ENCODE results near the gene ICAM4.
"Not testable (repeated sequence)": the region's sequence is repeated elsewhere in the genome, so short reads cannot be mapped to it uniquely, and the experiment has no call there.

Gene ICAM4

GRCh38 chr19:10332158-10332964, 45.6 kb downstream of the ICAM4 start:
- H3K27ac ChIP-seq = peak overlapping the region; percentile 91
- CTCF ChIA-PET = interaction anchor here (0.5 to 1.0 kb wide), 3 partner anchors 35 to 63 kb away, joined by 3 to 6 read pairs (median 3); no protein-coding TSS in a partner anchor
- POLR2A ChIA-PET (ENCODE audit: low non-redundant PET) = no interaction called here
- TF ChIP-seq, protein P1, sequence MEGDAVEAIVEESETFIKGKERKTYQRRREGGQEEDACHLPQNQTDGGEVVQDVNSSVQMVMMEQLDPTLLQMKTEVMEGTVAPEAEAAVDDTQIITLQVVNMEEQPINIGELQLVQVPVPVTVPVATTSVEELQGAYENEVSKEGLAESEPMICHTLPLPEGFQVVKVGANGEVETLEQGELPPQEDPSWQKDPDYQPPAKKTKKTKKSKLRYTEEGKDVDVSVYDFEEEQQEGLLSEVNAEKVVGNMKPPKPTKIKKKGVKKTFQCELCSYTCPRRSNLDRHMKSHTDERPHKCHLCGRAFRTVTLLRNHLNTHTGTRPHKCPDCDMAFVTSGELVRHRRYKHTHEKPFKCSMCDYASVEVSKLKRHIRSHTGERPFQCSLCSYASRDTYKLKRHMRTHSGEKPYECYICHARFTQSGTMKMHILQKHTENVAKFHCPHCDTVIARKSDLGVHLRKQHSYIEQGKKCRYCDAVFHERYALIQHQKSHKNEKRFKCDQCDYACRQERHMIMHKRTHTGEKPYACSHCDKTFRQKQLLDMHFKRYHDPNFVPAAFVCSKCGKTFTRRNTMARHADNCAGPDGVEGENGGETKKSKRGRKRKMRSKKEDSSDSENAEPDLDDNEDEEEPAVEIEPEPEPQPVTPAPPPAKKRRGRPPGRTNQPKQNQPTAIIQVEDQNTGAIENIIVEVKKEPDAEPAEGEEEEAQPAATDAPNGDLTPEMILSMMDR (conservative IDR thresholded peaks at IDR 0.05; ENCODE audit: low read depth) = no peak
- no peak for DNase-seq (ENCODE audit: low spot score)

DNA sequence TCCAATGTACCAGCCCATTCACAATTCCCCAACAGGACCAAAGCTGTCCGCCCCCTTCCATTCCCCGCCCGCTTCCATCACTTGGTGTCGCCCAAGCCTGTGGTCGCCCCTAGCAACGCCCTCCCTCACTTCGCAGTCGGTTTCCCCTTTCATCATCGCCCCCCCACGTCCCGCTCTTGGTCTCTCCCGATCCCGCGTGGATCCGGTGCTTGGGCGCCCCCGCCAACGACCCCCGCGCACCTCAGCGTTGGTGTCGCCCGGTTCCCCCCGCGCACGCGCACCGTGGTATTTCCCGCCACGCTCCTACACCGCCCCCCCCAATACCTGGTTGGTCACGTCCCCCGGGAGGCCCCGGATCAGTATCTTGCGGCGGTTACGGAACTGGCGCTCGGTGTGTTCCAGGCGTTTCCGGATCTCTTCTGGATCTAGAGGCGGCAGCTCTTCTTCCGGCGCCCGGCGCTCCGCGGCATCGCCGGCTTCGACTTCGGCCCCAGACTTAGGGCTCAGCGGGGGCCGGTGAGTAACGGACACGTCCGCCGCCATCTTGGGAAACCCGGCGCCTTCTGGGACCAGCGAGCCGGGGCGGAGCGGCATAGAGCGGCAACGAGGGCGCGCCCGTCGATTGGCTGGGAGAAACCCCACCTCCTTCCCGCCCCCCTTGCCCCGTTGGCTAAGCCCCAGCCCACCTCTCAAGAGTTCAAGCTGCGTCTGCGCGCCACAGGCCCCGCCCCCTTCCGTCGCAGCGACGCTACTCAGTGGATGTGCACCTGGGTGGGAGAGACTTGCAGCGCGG, 46.4 kb downstream of the ICAM4 start, which contains the start of gene RAVER1:
Gene RAVER1, minus strand, starts transcription at position 565 of the 793 bp plus-strand sequence. Its CDS starts 22 bp downstream, at position 543.
- DNase-seq (ENCODE audit: low spot score) = peak; percentile 99
- TF ChIP-seq, protein P1 (conservative IDR thresholded peaks at IDR 0.05; ENCODE audit: low read depth) = no peak
- POLR2A ChIA-PET (ENCODE audit: low non-redundant PET) = interaction anchor here (0.5 to 1.2 kb wide), 4 partner anchors 18 to 221 kb away, joined by 4 to 10 read pairs (median 5); partner anchors contain the start of genes ICAM5 and P2RY11
- CTCF ChIA-PET = interaction anchor here (0.6 to 1.0 kb wide), 4 partner anchors 63 to 608 kb away, joined by 3 to 7 read pairs (median 3); partner anchors contain the start of gene ICAM1
- H3K27ac ChIP-seq = peak within 1 kb of the TSS; percentile 91

DNA sequence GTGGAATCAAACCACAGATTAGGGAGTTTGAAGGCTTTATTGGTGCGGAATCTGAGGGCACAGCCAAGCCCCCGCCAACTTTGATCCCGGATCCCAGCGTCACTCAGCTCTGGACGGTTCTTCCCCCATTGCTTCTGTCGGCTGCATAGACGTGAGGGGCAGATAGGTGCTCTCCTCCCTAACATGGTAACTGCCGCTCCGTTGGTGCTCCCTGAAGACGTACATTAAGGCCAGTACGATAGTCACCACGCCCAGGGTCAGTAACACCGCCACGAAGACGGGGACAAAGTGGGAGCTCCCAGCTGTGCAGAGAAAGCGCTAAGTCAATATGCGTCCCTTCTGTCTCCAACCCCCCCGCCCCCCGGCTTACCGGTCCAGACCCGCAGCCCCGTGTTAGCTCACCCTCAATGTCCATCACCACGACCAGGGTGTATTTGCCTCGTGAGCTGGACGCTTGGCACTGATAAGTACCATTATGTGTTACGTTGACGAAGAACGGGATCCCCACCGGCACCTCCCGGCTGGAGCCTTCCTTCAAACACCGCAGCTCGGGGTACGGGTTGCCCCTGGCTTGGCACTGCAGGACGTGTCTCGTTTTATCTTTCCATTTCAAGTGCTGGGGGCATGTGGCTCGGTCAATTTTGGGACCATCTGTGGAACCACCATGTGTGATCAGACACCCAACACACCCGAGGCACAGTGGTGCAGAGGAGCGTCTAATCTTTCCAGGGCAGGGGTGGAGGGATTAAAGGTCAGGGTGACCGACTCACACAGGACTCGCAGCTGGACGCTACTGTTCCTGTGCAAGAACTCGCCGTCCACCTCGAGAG, 47.2 kb downstream of the ICAM4 start:
- TF ChIP-seq, protein P1 (conservative IDR thresholded peaks at IDR 0.05; ENCODE audit: low read depth) = no peak
- ChIA-PET CTCF (interaction anchor here (0.6 to 1.0 kb wide), 5 partner anchors 63 to 608 kb away, joined by 3 to 7 read pairs (median 3); partner anchors contain the start of gene ICAM1), POLR2A (ENCODE audit: low non-redundant PET) (interaction anchor here (0.5 to 1.2 kb wide), 3 partner anchors 19 to 74 kb away, joined by 5 to 10 read pairs (median 5); partner anchors contain the start of gene ICAM5)
- peak; percentile 34 for DNase-seq (ENCODE audit: low spot score)
- peak overlapping the region; percentile 91 for H3K27ac ChIP-seq

GRCh38 chr19:10334588-10335351, 48.0 kb downstream of the ICAM4 start:
- ChIA-PET POLR2A (ENCODE audit: low non-redundant PET) (interaction anchor here (1.2 kb wide), 1 partner anchor 45 kb away, joined by 5 read pairs; the partner anchor contains the start of gene ICAM5), CTCF (interaction anchor here (0.6 kb wide), 1 partner anchor 116 kb away, joined by 4 read pairs; no protein-coding TSS in a partner anchor)
- peak overlapping the region; percentile 91 for H3K27ac ChIP-seq

GRCh38 chr19:10335352-10335985, 48.7 kb downstream of the ICAM4 start:
- CTCF ChIA-PET = interaction anchor here (0.8 kb wide), 1 partner anchor 55 kb away, joined by 4 read pairs; no protein-coding TSS in a partner anchor
- peak overlapping the region; percentile 91 for H3K27ac ChIP-seq
- TF ChIP-seq, protein P1 (conservative IDR thresholded peaks at IDR 0.05; ENCODE audit: low read depth) = no peak
- no peak for DNase-seq (ENCODE audit: low spot score)
- POLR2A ChIA-PET (ENCODE audit: low non-redundant PET) = no interaction called here

More at GRCh38 chr19:10334588-10335351, 48.0 kb downstream of the ICAM4 start:
- DNase-seq (ENCODE audit: low spot score) = peak; percentile 91
- TF ChIP-seq, protein P1 (conservative IDR thresholded peaks at IDR 0.05; ENCODE audit: low read depth) = peak; percentile 21

GRCh38 chr19:10336725-10337124, 50.0 kb downstream of the ICAM4 start:
- peak overlapping the region; percentile 91; the same call in 1 of the 2 replicates for H3K27ac ChIP-seq
- POLR2A ChIA-PET (ENCODE audit: low non-redundant PET); DNase-seq (ENCODE audit: low spot score): not testable (repeated sequence)
- CTCF ChIA-PET = interaction anchor here (0.6 to 0.7 kb wide), 2 partner anchors 46 to 62 kb away, joined by 5 to 6 read pairs; no protein-coding TSS in a partner anchor
